ENCODE measurements around the gene PLEKHA4. TPM values are rescaled to one million over a fixed set of nuclear protein-coding genes. Genes with fewer than 3 reads are reported as not detected.

The PLEKHA4 gene
- total and polyA plus RNA-seq, 2 experiments from 2014 or later: 12.2 to 12.3 TPM

GRCh38 chr19:48906324-48906723, 37.9 kb upstream of the PLEKHA4 start:
- H3K79me2 ChIP-seq (replicated peaks; ENCODE audit: insufficient read depth): peaks cover 18% of the 10 kb centered on the region
- no peaks in the 10 kb centered on the region for H3K27me3 ChIP-seq (ENCODE audit: insufficient read depth)
- no peak overlapping the region for H3K27ac ChIP-seq (ENCODE audit: low read depth)
- peaks cover 5% of the 10 kb centered on the region for H3K36me3 ChIP-seq (ENCODE audit: insufficient read depth)
- Mint-ChIP-seq H3K36me3 (ENCODE audit: low read depth) (peaks cover 63% of the 10 kb centered on the region), H3K27ac (no peak overlapping the region), H3K4me3 (no peak overlapping the region), H3K4me1 (no peaks in the 10 kb centered on the region), H3K9me3 (no peaks in the 10 kb centered on the region), H3K27me3 (ENCODE audit: insufficient read depth, low read depth, poor library complexity) (peaks cover 8% of the 10 kb centered on the region)
- no peaks in the 10 kb centered on the region for H4K20me1 ChIP-seq (replicated peaks; ENCODE audit: insufficient read depth)
- H3K9me2 ChIP-seq (ENCODE audit: insufficient read depth): no peaks in the 10 kb centered on the region
- ATAC-seq (no peak), DNase-seq (ENCODE audit: low spot score) (no peak)
- H2AFZ ChIP-seq: no peak overlapping the region
- TF ChIP-seq CTCF (conservative IDR thresholded peaks at IDR 0.05; ENCODE audit: low read depth in 2 of 2) (no peak), EZH2phosphoT487 (IDR thresholded peaks at IDR 0.05; ENCODE audit: unreplicated experiment) (no peak), EZH2 (IDR thresholded peaks at IDR 0.05; ENCODE audit: low read depth, unreplicated experiment) (no peak), ZNF331 (CRISPR knock-in tag; IDR thresholded peaks at IDR 0.05; ENCODE audit: low read depth) (no peak), POLR2AphosphoS5 (IDR thresholded peaks at IDR 0.05; ENCODE audit: low read depth) (no peak), ZNF114 (CRISPR knock-in tag; IDR thresholded peaks at IDR 0.05) (no peak), STAT1 (IDR thresholded peaks at IDR 0.05; ENCODE audit: unreplicated experiment) (no peak), ETS1 (IDR thresholded peaks at IDR 0.05) (no peak), REST (IDR thresholded peaks at IDR 0.05; ENCODE audit: unreplicated experiment) (no peak), CREB1 (CRISPR knock-in tag; IDR thresholded peaks at IDR 0.05; ENCODE audit: low read depth) (no peak)
- H3K4me1 ChIP-seq (ENCODE audit: insufficient read depth): no peaks in the 10 kb centered on the region
- no peaks in the 10 kb centered on the region for H3F3A ChIP-seq (replicated peaks; ENCODE audit: low read depth)
- H3K4me2 ChIP-seq: no peak overlapping the region
- no peak overlapping the region for H3K4me3 ChIP-seq
